Hematopoietic multipotent progenitor cell treated with erythropoietin and hydrocortisone succinate and interleukin-3 and kit ligand, for 17 days (in vitro differentiated cells): Measurements from ENCODE around the gene LYPD6.

Experiments used
- DNase-seq: peaks from one replicate; pipeline ENCODE4 v3.0.0-alpha.2; 2015; ENCODE audit warnings: low spot score

LYPD6 gene

DNA sequence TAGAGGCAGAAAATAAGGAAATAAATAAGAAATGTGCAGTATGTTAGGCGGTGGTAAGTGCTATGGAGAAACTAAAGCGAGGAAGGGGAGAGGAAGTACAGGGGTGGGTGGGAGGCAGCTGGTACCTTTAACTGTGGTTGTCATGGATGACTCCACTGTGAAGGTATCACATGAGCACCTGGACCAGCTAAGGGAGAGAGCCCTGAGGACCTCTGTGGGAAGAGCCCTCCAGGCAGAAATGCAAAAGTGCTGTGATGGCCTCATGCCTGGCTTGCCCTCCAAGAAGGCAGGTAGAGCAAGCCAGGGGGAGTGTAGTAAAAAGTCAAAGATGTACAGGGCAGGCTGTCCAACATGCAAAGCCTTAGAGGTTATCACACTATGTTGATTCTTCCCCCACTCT lies 17.9 kb downstream of the LYPD6 start:
- DNase-seq, result no peak

DNA sequence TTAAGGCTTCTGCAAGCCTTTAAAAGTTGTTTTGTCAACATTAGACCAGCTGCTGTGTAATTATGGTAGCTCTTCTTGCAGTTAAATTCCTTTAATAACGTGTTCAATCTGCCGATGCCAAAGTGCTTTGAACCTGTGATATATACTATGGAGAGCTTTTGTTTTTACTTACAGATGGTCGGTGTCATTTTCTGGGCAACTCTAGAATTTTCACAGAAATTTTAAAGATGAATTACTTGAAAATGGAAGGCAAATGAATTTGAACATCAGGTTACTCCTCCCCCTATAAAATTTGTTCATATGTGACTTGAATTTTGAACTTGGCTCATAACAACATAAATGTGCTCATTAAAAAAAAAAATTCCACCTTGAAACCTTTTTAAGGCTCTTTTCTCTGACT lies 23.0 kb downstream of the LYPD6 start:
- no peak for DNase-seq

DNA sequence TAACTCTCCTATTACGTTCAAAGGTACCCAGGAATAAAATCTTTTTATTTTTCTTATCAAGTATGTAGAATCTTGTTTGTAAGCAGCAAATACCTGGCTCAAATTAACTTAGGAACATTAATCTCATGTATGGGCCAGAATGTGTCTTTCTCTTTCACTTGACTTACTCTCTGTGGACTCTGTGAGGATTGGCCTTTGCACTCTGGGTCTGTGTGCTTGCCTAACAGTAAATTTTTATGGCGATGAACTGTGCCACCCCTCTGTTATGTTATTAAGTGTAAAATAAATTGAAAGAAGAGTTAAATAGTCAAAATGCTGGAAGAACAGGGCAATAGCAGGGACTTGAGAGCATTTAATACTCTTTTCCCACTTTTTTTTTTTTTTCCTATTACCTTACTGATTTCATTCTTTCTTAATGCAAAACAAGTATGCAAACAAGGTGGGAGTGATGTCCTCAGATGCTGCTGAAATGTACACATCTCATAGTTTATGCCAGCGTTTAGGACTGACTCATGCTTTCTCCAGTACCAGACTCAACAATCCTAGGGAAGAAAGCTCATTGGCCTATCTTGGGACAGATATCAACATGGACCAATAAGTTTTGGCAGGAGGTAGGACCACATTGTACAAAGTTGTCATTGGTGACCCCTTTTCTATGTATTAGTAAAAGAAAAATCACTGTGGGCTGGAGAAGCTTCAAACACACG lies 25.5 kb downstream of the LYPD6 start:
- DNase-seq, result no peak

DNA sequence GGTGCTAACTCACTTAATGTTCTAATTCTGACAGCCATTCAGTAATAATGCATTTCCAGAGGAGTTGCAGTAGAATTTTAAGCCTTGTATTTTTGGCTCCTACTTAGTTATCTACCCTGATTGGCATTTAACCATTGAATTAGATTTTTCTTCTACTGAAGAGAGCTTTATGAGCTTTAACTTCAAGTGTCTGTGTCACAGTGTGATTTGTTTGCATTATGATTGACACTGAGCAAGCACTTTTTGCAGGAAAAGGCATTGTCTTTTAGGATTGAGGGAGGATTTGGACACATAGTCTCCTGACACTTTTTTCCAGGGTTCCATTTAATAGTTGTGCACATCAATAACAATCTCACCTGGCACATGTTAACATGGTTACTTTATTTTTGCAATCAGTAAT lies 26.7 kb downstream of the LYPD6 start:
- DNase-seq, result no peak

DNA sequence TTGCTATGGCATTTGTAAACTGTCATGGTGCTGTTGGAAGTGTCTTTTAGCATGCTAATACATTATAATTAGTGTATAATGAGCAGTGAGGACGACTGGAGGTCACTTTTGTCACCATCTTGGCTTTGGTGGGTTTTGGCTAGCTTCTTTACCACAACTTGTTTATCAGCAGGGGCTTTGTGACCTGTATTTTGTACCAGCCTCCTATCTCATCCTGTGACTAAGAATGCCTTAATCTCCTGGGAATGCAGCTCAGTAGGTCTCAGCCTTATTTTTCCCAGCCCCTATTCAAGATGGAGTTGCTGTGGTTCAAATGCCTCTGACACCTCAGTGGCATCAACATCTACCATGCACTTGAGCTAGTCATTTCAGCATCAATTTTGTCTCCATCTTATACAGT lies 29.7 kb downstream of the LYPD6 start:
- no peak for DNase-seq

DNA sequence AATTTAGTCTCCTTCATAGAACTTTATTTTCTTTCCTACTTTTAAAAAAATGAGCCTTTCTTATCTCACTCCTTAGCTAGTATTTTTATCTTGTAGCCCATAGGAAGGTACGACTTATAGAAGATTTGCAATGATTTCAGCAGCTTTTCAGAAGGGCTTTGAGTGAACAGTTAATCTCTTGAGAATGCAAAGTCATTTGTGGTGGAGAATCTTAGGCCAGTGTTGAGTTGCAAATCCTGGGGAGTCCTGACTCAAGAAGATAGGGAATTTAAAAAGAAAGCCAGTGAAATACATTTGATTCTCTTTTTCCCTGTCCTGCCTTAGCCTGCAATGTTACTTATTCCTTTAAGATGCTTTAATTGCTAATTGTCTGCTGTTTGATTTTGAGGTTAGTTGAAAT lies 33.6 kb downstream of the LYPD6 start:
- DNase-seq, result no peak

DNA sequence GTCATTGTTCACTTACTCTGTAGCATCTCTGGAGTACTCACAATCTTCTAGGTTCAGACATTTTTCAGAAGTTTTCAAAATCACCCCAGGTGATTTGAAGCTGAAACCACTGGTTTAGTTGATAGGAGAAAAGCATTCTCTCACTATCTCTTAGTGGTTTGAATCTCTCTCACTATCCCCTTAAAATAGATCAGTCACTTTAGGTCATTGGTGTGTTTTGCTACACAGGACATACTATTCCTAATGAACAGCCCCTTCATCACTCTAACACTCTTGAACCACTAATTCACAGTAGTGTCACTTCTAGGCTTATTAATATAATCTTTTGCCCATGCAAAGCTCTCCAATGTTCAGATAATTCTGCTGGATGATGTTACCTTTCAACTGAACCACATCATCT lies 34.5 kb downstream of the LYPD6 start:
- no peak for DNase-seq

DNA sequence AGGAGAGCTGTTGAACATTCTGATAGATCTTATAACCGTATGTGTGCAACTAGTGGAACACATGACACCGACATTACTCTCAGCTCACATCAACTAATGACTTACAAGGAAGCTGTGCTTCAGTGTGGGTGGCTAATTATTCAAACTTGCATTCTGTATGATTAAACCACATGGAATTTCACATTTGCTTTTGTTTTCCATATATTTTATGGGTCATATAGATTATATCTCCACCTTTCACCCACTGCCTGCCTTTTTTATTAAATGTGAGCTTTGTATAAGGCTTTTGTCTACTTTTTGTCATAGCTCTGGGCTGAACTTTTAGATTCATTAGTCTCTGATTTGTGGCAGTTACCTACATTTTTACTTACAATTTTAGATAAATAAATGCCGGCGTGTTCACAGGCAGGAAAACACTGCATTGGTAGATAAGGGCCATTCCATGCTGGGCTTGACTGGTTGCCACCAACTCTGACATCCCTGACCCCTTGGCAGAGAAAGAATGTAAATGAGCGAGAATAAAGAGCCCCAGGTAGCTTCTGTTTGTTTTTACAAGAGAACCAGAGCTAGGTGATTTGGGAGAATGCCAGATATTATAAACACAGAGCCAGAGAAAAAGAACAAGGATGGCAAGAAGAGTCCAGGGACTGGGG lies 35.7 kb downstream of the LYPD6 start:
- DNase-seq, result no peak

DNA sequence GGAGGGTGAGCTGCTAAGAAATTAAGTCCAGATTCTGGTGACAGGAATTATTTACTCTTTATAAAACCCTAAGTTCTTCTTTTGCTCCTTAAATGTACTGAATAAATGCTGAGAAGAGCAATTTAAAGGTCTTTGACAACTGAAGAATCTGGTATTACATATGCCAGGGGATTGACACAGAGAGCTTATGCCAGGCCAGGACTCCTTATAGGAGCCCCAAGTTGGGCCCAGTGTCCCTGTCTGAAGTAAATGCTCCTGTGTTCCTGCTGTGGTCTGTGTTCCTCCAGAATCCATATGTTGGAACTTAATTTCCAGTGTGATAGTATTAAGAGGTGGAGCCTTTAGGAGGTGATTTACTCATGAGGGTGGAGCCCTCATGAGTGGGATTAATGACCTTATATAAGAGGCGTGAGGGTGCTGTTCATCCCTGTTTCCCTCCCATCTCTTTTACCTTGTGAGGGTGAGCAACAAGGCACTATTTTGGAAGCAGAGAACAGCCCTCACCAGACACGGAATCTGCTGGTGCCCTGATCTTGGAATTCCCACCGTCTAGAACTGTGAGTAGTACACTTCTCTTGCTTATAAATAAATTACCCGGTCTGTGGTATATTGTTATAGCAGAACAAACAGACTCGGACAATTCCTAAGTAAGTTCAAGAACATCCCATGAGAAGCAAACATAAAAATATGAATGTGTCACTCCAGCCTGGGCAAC lies 39.8 kb downstream of the LYPD6 start:
- DNase-seq, result no peak

DNA sequence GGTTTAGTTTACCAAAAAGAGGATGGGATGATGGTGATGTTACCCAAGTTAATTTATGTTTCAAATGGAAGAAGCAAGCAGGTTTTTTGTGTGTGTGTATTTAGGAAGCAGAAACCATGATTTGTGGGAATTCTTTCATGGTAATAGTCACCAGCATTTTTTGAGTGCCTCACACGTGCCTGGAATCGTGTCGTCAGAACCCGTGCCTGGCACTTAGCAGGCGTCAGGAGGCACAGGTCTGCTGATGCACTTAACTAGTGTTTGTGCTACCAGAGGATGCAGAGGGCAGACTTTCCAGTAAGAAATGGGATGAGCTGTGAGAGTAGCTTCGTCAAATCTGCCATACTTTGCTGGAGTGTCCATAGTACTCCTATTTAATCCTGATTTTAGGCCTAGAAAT lies 41.1 kb downstream of the LYPD6 start:
- no peak for DNase-seq

DNA sequence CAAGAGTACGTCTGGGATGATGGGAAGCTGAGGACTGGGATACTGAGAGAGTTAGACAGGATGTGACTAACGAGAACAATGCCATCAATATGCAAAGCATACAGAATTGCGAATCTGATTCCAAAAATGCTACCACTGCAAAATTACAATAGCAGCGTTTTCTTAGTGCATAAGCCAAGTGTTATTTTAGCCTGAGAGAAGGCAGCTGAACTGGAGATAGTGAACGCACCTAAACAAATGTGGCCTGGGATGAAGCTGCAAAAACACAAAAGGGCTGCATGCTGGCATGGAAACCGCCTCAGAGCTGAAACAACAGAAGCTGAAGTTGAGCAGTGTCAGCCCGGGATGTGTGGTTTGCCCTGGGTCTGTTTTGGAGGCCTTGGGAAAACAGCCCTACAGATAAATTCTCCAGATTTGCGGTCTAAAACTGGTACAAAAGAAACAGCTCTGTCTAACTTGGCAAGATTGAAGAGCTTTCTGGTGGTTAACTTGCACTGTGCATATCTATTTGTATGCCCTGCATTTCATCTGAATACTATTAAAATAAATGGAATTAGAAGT lies 45.5 kb downstream of the LYPD6 start:
- DNase-seq, result no peak

DNA sequence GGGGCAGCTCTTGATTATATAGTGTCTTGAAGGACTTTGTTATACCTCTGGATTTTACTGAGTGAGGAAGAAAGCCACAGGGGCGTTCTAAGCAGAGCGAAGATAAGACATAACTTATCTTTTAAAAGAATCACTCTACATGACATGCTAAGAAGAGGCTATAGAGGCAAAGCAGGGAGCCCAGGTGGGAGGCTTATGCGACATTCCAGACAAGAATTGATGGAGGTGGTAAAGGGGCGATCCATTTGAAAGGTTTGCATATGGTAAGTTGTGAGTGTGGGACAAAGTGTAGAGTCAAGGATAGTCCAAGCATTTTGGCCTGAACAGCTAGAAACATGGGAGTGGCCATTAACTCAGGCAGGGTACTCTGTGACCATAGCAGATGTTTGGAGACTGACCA lies 49.8 kb downstream of the LYPD6 start:
- no peak for DNase-seq

DNA sequence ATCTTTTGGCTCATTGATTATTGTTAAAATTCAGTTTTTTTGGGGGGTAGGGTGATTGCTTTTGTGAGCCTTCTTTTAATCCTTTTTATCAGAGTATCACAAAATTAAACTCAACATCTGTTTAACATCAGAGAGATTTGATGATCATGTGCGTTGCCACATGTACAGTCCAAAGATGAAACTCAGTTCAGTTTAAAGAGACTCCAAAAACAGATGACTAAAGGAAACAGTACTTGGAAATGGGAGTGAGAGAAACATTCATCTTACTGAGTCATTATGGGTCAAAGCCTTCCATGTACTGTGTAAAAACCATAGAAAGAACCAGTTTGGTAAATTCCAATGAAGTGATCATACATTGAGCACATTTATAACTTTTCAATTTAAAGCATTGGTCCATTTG lies 53.0 kb downstream of the LYPD6 start:
- no peak for DNase-seq

DNA sequence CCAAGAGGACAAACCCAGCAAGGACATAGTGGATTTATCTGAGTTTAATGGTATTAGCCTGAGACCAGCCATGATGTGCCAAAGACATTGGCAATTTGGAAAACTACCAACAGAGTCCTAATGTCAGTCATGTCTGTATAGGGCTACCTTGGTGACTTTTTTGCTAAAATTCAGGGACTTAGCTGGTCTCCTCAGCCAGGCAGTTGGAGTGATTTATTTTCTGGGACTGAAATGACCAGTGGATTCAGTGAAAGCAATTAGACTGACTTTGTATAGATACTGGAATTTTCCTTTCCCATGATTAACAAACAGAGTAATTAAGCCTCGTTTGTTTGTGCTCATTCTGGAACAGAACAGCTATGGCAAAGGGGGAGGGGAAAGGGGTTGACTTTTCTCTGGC lies 55.0 kb downstream of the LYPD6 start:
- no peak for DNase-seq

DNA sequence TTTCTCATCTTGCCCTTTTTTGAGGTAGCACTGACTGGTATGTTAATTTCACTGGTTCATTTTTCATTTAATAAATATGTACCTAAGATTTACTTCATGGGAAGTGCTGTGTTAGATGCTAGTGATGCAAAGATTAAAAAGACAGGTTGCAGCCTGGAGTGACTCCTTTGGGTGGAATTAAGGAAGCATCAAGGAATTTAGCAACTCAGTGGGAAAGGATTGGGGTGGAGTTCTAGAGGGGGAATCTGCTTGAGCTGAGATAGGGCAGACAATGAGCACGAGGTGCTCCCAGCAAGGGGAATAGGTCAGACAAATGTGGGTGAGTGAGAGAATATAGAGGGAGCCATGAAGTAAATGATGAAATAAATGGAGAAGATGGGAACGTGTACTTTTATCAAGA lies 57.0 kb downstream of the LYPD6 start:
- no peak for DNase-seq

DNA sequence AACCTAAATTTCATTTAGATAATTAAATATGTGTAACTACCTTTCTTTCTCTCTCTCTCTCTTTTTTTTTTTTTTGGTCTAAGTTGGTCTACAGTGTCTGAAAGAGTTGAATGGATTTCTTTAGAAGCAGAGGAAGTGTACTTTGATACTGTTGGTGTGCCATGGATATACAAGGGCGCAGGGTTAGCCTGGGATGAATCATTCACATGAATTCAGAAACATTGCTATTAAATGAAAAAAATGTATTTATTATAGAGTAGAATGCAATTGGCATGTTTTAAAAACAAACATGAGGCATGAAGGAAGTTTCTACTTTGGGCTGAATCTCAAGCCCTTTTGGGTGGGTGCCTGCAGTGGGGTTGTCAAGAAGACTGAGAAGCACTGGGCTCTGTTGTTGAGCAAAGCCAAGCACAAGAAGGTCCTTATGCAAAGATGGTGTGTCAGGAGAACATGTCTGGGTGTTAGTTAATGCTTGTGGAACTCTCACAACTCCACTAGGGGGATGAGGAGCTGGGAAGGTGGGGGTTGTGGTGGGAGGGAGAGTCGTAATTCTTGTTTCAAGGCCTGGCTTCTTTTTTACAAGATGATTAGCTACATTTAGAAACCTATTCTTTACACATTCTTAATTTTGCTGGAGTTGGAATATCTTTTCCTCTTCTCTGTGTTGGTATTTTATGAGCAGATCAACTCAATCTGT lies 57.9 kb downstream of the LYPD6 start:
- DNase-seq, result no peak

DNA sequence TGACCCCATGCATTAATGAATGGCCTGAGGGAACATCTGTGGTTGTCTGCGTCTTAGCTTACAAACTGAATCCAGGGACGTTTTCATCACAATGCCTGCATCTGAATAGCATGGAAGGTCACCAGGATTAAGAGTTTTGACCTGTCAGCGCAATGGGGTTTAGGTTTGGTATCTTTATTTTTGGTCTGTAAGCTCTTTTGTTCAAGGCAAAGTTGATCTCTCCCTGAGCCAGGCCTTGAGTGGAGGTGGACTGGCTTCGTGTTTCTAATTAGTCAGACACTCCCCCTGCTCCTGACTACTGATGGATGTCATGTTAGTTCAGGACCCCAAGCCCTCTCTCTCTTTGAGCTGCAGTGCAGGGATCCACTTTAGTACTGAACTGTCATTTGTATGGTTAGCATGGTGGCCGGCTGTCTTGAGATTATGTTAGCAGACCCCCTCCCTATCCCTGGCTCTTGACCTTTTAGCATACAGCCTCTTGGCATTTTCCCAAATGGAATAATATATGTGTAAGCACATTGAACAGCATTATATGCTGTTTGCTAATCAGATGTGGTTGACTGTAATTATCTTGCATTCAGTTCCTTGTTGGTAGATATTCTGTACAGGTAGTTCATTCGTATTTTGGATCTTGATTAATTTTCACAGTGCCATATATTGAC lies 59.2 kb downstream of the LYPD6 start:
- no peak for DNase-seq

DNA sequence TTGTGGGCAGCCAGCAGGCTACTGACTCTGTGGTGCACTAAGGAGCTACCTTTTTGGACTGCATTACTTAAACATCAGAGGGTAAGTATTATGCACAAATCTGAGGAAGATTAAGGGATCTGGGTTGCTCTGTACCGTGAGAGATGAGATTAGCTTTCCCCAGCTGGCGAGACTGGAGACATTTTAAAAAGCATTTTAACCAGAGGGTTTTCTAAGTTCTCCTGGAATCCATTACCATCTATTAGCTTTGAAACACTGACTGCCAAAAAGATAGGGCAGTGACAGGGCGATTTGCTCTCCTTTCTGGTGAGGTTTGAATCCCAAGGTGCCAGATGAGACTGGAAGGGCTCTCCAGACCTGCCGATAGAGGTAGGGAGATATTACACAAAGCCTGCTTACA lies 63.2 kb downstream of the LYPD6 start:
- no peak for DNase-seq

DNA sequence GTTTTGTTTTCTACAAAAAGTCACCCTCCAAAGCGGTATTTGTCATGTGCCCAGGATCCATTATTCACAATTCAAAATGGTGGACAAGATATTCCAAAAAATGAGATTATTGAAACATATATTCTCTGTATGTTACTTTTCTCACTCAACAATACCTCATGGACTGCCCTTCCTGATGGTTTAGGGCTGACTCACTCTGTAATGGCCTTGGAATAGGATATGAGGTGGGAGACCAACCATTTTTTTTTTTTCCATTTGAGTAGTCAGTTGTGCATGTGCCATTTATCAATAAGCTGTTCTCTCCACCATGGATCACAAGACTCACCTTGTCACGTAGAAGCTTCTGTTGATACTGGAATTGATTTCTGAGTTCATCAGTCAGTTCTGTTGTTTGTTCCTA lies 64.5 kb downstream of the LYPD6 start:
- no peak for DNase-seq

DNA sequence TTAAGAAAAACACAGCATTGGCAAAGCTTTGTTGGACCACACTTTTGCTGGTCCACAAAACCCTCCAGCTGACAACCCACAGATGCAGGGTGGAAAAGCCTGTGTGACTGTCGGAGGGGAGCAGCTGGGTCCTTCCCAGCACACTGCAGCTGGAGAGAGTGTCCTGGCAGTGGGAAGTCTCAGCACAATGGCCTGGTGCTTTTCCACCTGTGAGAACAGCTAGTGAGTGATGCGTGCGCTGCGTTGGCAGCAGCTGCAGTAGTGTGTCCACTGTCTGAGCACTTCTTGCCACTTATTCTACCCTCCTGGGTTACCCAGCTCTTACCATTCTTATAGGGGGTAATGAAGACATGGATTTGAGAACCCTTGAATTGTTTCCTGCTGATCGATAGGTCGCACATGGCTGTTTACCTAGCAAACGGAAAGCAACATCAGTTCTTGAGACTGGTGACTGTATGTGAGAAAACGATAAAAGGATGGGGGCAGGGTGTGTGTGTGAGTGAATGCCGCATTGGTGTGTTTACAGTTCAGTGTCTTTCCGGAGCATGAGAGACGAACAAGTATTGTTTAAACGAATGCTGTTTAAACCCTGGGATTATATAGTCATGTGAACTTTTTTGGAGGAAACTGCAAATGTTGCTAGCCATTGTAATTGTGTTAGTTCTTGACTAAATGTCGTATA lies 69.7 kb downstream of the LYPD6 start:
- DNase-seq, result no peak

DNA sequence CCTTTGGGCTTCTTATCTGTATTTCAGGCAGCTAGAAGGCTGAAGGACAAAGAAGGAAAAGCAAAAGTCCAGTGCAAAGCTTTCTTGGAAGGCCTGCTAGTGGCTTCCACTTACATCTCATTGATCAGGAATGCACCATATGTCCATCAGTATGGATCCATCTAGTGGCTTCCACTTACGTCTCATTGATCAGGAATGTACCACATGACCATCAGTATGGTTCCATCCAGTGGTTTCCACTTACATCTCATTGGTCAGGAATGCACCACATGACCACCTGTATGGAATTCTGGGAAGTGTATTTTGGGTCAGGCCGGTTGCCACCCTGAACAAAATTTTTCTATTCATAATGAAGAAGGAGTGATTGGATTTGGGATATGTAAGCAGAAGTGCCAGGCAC lies 70.6 kb downstream of the LYPD6 start:
- no peak for DNase-seq
